ENCODE measurements around the gene CD74.

GRCh38 chr5:150419630-150420270, 7.0 kb upstream of the CD74 start:
- TF ChIP-seq CTCF (conservative IDR thresholded peaks at IDR 0.05; ENCODE audit: low read depth, low read length) (no peak), EZH2 (IDR thresholded peaks at IDR 0.05; ENCODE audit: low read length, unreplicated experiment) (no peak), EZH2phosphoT487 (IDR thresholded peaks at IDR 0.05; ENCODE audit: borderline replicate concordance, low read length) (no peak)

Measured in PC-3 (cell line).